Immature natural killer cell (primary cell): ENCODE measurements around the gene IMP4. TPM values are rescaled to one million over a fixed set of nuclear protein-coding genes. Genes with fewer than 3 reads are reported as not detected.

Experiments used
- DNase-seq, 3 donors: peaks; one replicate each; pipeline ENCODE4 v3.0.0; 2022; ENCODE audit warnings: mixed read lengths in 1 of 3
- H3K27ac Mint-ChIP-seq, 6 donors: one replicate each; pipeline ENCODE4 v1.8.0; 2020; ENCODE audit warnings: mixed read lengths in 6 of 6, mild to moderate bottlenecking in 5 of 6, inconsistent platforms in 4 of 6, moderate library complexity in 3 of 6
- H3K27me3 Mint-ChIP-seq, 3 donors: one replicate each; pipeline ENCODE4 v1.8.0; 2020 to 2021; ENCODE audit warnings: low read depth in 3 of 3, mild to moderate bottlenecking in 3 of 3, mixed read lengths in 3 of 3, moderate library complexity in 3 of 3, inconsistent platforms in 1 of 3
- H3K36me3 Mint-ChIP-seq, 3 donors: one replicate each; pipeline ENCODE4 v1.8.0; 2020; ENCODE audit warnings: mixed read lengths in 3 of 3, inconsistent platforms in 2 of 3, mild to moderate bottlenecking in 2 of 3
- H3K4me1 Mint-ChIP-seq, 2 donors: one replicate each; pipeline ENCODE4 v1.8.0; 2020; ENCODE audit warnings: inconsistent platforms in 2 of 2, mild to moderate bottlenecking in 2 of 2, mixed read lengths in 2 of 2, moderate library complexity in 1 of 2
- H3K4me3 Mint-ChIP-seq, 5 donors: one replicate each; pipeline ENCODE4 v1.8.0; 2020; ENCODE audit warnings: mild to moderate bottlenecking in 5 of 5, mixed read lengths in 5 of 5, inconsistent platforms in 3 of 5, moderate library complexity in 3 of 5
- H3K9me3 Mint-ChIP-seq, 6 donors: one replicate each; pipeline ENCODE4 v1.8.0; 2020; ENCODE audit warnings: mild to moderate bottlenecking in 6 of 6, mixed read lengths in 6 of 6, inconsistent platforms in 4 of 6, moderate library complexity in 3 of 6
- polyA plus RNA-seq, 3 donors: library from polyadenylated mRNA; unstranded; fragments of 300-500 nt; fragmentation: Illumina TruSeq; gene quantifications; one replicate each; pipeline ENCODE4 v1.2.3, GENCODE V29; 2021

The IMP4 gene
- polyA plus RNA-seq, 3 donors from 2014 or later, result 45.3 to 103 (median 84.7) TPM

- Mint-ChIP-seq H3K27ac (peak overlapping the region in 2 of 6 donors; percentile 39 to 46), H3K4me3 (no peak overlapping the region), H3K27me3 (peaks cover 0 to 3% (median 0%) of the 10 kb centered on the region in 3 donors), H3K4me1 (peaks cover 79 to 95% of the 10 kb centered on the region in 2 donors), H3K9me3 (no peaks in the 10 kb centered on the region), H3K36me3 (peaks cover 20 to 29% (median 28%) of the 10 kb centered on the region in 3 donors)
- DNase-seq, result no peak
These were observed 36.2 kb downstream of the IMP4 start for GRCh38 chr2:130378898-130379214.

- no peak for DNase-seq
- peaks cover 8 to 17% (median 17%) of the 10 kb centered on the region in 3 donors for H3K36me3 Mint-ChIP-seq
- no peaks in the 10 kb centered on the region for H3K27me3 Mint-ChIP-seq
- no peaks in the 10 kb centered on the region for H3K9me3 Mint-ChIP-seq
- peaks cover 64 to 84% of the 10 kb centered on the region in 2 donors for H3K4me1 Mint-ChIP-seq
- H3K27ac Mint-ChIP-seq, result peak overlapping the region; percentile 43 to 74 (median 66)
- peak overlapping the region in 2 of 5 donors; percentile 7 to 31 for H3K4me3 Mint-ChIP-seq
These were observed 37.6 kb downstream of the IMP4 start for GRCh38 chr2:130380096-130380934.

- H3K9me3 Mint-ChIP-seq, result no peaks in the 10 kb centered on the region
- no peak overlapping the region for H3K4me3 Mint-ChIP-seq
- peak overlapping the region in 4 of 6 donors; percentile 24 to 80 (median 45) for H3K27ac Mint-ChIP-seq
- peaks cover under 1 to 10% (median 9%) of the 10 kb centered on the region in 3 donors for H3K36me3 Mint-ChIP-seq
- no peak for DNase-seq
- peaks cover 56 to 77% of the 10 kb centered on the region in 2 donors for H3K4me1 Mint-ChIP-seq
- no peaks in the 10 kb centered on the region for H3K27me3 Mint-ChIP-seq
These were observed 38.4 kb downstream of the IMP4 start for GRCh38 chr2:130381145-130381544.

GRCh38 chr2:130381619-130382018 is 38.9 kb downstream of the IMP4 start:
- peak overlapping the region in 4 of 6 donors; percentile 24 to 80 (median 45) for H3K27ac Mint-ChIP-seq
- no peaks in the 10 kb centered on the region for H3K9me3 Mint-ChIP-seq
- H3K27me3 Mint-ChIP-seq, result no peaks in the 10 kb centered on the region
- H3K4me3 Mint-ChIP-seq, result no peak overlapping the region
- DNase-seq, result no peak
- H3K36me3 Mint-ChIP-seq, result peaks cover 0 to 8% (median 7%) of the 10 kb centered on the region in 3 donors
- H3K4me1 Mint-ChIP-seq, result peaks cover 52 to 73% of the 10 kb centered on the region in 2 donors

- Mint-ChIP-seq H3K4me1 (peaks cover 44 to 73% of the 10 kb centered on the region in 2 donors), H3K9me3 (no peaks in the 10 kb centered on the region), H3K36me3 (peaks cover 3 to 8% (median 7%) of the 10 kb centered on the region in 3 donors), H3K27ac (peak overlapping the region in 4 of 6 donors; percentile 16 to 49 (median 30)), H3K4me3 (no peak overlapping the region), H3K27me3 (no peaks in the 10 kb centered on the region)
- no peak for DNase-seq
These were observed 39.7 kb downstream of the IMP4 start for GRCh38 chr2:130382313-130382917.

GRCh38 chr2:130385709-130386108 is 43.0 kb downstream of the IMP4 start:
- H3K36me3 Mint-ChIP-seq, result peaks cover 3 to 12% (median 11%) of the 10 kb centered on the region in 3 donors
- H3K27me3 Mint-ChIP-seq, result no peaks in the 10 kb centered on the region
- H3K4me3 Mint-ChIP-seq, result no peak overlapping the region
- no peaks in the 10 kb centered on the region for H3K9me3 Mint-ChIP-seq
- DNase-seq, result no peak
- peaks cover 23 to 58% of the 10 kb centered on the region in 2 donors for H3K4me1 Mint-ChIP-seq
- no peak overlapping the region for H3K27ac Mint-ChIP-seq

GRCh38 chr2:130387071-130387400 is 44.3 kb downstream of the IMP4 start:
- Mint-ChIP-seq H3K9me3 (no peaks in the 10 kb centered on the region), H3K4me3 (no peak overlapping the region), H3K36me3 (peaks cover 3 to 12% (median 9%) of the 10 kb centered on the region in 3 donors), H3K4me1 (peaks cover 22 to 58% of the 10 kb centered on the region in 2 donors), H3K27me3 (no peaks in the 10 kb centered on the region), H3K27ac (peak overlapping the region in 4 of 6 donors; percentile 33 to 53 (median 40))
- DNase-seq, result no peak

GRCh38 chr2:130387804-130388203 is 45.1 kb downstream of the IMP4 start:
- no peak overlapping the region for H3K27ac Mint-ChIP-seq
- peaks cover 3 to 9% (median 9%) of the 10 kb centered on the region in 3 donors for H3K36me3 Mint-ChIP-seq
- H3K4me3 Mint-ChIP-seq, result no peak overlapping the region
- peaks cover 23 to 54% of the 10 kb centered on the region in 2 donors for H3K4me1 Mint-ChIP-seq
- no peaks in the 10 kb centered on the region for H3K27me3 Mint-ChIP-seq
- no peaks in the 10 kb centered on the region for H3K9me3 Mint-ChIP-seq
- DNase-seq, result no peak

- DNase-seq, result no peak
- Mint-ChIP-seq H3K4me1 (peaks cover 23 to 48% of the 10 kb centered on the region in 2 donors), H3K9me3 (peaks cover 0 to 2% (median 0%) of the 10 kb centered on the region in 6 donors), H3K36me3 (peaks cover 3 to 4% (median 4%) of the 10 kb centered on the region in 3 donors), H3K4me3 (no peak overlapping the region), H3K27ac (peak overlapping the region in 1 of 6 donors; percentile 38), H3K27me3 (no peaks in the 10 kb centered on the region)
These were observed 45.7 kb downstream of the IMP4 start for GRCh38 chr2:130388221-130388907.

- no peaks in the 10 kb centered on the region for H3K27me3 Mint-ChIP-seq
- peak overlapping the region in 1 of 6 donors; percentile 23 for H3K27ac Mint-ChIP-seq
- no peak for DNase-seq
- peaks cover 23 to 48% of the 10 kb centered on the region in 2 donors for H3K4me1 Mint-ChIP-seq
- H3K36me3 Mint-ChIP-seq, result peaks cover 4 to 7% (median 4%) of the 10 kb centered on the region in 3 donors
- H3K4me3 Mint-ChIP-seq, result peak overlapping the region in 2 of 5 donors; percentile 5 to 23
- H3K9me3 Mint-ChIP-seq, result peaks cover 0 to 2% (median 0%) of the 10 kb centered on the region in 6 donors
These were observed 46.7 kb downstream of the IMP4 start for GRCh38 chr2:130389358-130389757.

GRCh38 chr2:130389783-130390182 is 47.1 kb downstream of the IMP4 start:
- H3K36me3 Mint-ChIP-seq, result peaks cover 4 to 10% (median 6%) of the 10 kb centered on the region in 3 donors
- H3K9me3 Mint-ChIP-seq, result peaks cover 0 to 2% (median 0%) of the 10 kb centered on the region in 6 donors
- H3K4me1 Mint-ChIP-seq, result peaks cover 23 to 48% of the 10 kb centered on the region in 2 donors
- no peaks in the 10 kb centered on the region for H3K27me3 Mint-ChIP-seq
- peak overlapping the region in 4 of 6 donors; percentile 45 to 78 (median 58) for H3K27ac Mint-ChIP-seq
- H3K4me3 Mint-ChIP-seq, result peak overlapping the region; percentile 17 to 79 (median 58)
- no peak for DNase-seq

GRCh38 chr2:130390460-130391057 is 47.9 kb downstream of the IMP4 start:
- H3K4me1 Mint-ChIP-seq, result peaks cover 23 to 44% of the 10 kb centered on the region in 2 donors
- peak overlapping the region; percentile 79 to 98 (median 88) for H3K27ac Mint-ChIP-seq
- DNase-seq, result no peak
- H3K27me3 Mint-ChIP-seq, result no peaks in the 10 kb centered on the region
- peaks cover 0 to 2% (median 0%) of the 10 kb centered on the region in 6 donors for H3K9me3 Mint-ChIP-seq
- peak overlapping the region; percentile 79 to 98 (median 93) for H3K4me3 Mint-ChIP-seq
- peaks cover 4 to 10% (median 6%) of the 10 kb centered on the region in 3 donors for H3K36me3 Mint-ChIP-seq
